ENCODE results near the gene SMIM44.

GRCh38 chr19:3497757-3498520, 14.7 kb upstream of the SMIM44 start:
- TF ChIP-seq CTCF (IDR thresholded peaks at IDR 0.05) (no peak), EZH2 (IDR thresholded peaks at IDR 0.05; ENCODE audit: borderline replicate concordance, insufficient read depth, low read depth, low read length, poor library complexity, severe bottlenecking) (no peak)

Data from B cell (primary cell).